SK-N-MC (cell line): ENCODE data around the gene RACGAP1.

Experiments used
- EZH2 ChIP-seq: fragments of 200-600 bp; sonication (generic); IDR thresholded peaks from one replicate; pipeline ENCODE4 v1.6.1; 2017; ENCODE audit warnings: antibody characterized with exemption
- FOXP2 ChIP-seq: optimal IDR thresholded peaks from 2 replicates; pipeline ENCODE3; 2011; ENCODE audit warnings: mild to moderate bottlenecking, moderate library complexity; ENCODE audit not compliant: insufficient read depth; ENCODE audit errors: extremely low read length, control extremely low read depth
- POLR2AphosphoS5 ChIP-seq: IDR thresholded peaks from 2 replicates; pipeline ENCODE4 v1.6.1; 2012; ENCODE audit warnings: mild to moderate bottlenecking, low read depth, low read length, borderline replicate concordance

GRCh38 chr12:50050119-50050385, 24.8 kb upstream of the RACGAP1 start:
- TF ChIP-seq FOXP2, result no peak
- no peak for TF ChIP-seq EZH2
- no peak for TF ChIP-seq POLR2AphosphoS5
